ENCODE results near the gene SELENON.

Gene SELENON, protein sequence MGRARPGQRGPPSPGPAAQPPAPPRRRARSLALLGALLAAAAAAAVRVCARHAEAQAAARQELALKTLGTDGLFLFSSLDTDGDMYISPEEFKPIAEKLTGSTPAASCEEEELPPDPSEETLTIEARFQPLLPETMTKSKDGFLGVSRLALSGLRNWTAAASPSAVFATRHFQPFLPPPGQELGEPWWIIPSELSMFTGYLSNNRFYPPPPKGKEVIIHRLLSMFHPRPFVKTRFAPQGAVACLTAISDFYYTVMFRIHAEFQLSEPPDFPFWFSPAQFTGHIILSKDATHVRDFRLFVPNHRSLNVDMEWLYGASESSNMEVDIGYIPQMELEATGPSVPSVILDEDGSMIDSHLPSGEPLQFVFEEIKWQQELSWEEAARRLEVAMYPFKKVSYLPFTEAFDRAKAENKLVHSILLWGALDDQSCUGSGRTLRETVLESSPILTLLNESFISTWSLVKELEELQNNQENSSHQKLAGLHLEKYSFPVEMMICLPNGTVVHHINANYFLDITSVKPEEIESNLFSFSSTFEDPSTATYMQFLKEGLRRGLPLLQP

DNA sequence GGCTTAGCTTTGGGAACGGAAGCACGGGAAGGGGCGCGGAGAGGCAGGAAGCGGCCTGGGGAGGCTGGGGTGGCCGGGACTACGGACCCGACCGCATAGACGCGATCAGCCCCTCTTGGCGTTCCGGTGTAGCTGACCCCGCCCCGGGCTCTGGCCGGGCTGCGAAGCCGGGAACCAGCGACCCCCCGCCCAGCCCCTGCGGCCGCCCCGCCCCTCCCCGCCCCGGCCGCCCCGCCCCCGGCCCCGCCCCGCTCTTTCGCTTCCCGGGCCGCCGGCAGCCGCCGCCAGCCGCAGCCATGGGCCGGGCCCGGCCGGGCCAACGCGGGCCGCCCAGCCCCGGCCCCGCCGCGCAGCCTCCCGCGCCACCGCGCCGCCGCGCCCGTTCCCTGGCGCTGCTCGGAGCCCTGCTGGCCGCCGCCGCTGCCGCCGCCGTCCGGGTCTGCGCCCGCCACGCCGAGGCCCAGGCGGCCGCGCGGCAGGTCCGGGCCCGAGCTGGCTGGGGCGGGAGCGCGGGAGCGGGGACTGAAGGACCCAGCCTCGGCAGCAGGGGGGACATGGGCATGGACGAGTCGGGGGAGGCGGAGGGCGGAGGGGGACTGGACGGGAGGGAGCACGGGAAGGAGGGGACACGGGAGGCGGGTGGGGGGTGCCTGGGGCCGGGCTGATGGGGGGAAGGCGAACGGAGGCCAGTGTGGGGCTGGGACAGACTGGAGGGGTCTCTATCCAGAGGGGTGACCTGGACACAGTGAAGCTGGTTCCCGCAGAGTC, at the start of gene SELENON:
Gene SELENON (plus strand): TSS at position 259 of the 768 bp plus-strand sequence. CDS start 38 bp downstream, at position 297.
- no peak for DNase-seq

DNA sequence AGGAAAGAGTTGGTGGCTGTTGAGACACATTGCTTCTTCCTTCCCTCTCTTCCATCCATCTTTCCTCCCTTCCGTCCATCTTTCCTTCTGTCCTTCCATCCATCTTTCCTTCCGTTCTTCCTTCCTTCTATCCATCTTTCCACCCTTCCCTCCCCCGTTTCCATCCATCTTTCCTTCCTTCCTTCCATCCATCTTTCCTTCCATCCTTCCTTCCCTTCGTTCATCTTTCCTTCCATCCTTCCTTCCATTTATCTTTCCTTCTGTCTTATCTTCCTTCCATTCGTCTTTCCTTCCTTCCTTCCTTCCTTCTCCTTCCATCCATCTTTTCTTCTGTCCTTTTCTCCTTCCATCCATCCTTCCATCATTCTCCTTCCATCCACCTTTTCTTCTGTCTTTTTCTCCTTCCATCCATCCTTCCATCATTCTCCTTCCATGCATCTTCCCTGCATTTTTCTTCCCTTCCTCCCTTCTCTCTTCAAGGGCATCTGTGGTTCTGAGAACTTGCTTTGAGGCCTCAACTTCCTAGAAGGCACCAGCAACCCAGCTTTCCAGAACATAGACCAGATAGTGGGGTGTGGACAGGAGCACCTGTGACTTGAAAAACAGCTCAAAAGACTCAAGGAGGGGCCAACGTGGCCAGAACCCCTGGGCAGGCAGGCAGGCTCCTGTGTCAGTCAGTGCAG, 48.9 kb upstream of the SELENON start:
- DNase-seq = no peak

- no peak for DNase-seq
These were observed 45.4 kb upstream of the SELENON start for GRCh38 chr1:25754470-25755181.

DNA sequence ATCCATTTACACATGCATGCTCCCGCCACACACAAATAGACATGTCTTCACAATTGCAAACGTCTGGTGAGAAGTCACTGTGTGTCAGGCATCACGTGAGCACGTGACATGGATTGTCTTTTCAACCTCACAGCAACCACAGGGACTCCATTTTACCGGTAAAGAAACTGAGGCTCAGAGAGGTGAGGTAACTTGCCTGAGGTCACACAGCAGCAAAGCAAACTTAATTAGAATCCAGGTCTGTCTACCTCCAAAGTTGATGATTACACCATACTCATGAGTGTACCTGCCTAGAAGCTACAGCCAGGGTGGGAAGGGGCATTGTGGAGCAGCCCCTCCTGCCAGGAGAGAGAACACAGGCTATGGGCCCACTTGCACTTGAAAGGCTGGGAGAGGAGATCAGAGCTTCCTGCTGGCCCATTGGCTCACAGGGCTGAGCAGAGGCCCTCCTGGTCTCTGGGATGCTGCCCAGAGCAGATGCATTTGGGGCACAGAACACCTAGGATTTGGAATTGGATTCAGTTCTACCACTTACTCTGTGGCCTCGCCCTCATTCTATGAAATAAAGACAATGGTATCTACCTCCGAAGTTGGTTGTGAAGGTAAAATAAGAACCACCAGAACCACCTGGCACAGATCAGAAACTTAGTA, 44.4 kb upstream of the SELENON start:
- no peak for DNase-seq

- DNase-seq = no peak
These were observed 43.8 kb upstream of the SELENON start for GRCh38 chr1:25756215-25756614.

GRCh38 chr1:25757151-25757845, 42.7 kb upstream of the SELENON start:
- DNase-seq = no peak

- no peak for DNase-seq
These were observed 42.2 kb upstream of the SELENON start for GRCh38 chr1:25757846-25758185.

DNA sequence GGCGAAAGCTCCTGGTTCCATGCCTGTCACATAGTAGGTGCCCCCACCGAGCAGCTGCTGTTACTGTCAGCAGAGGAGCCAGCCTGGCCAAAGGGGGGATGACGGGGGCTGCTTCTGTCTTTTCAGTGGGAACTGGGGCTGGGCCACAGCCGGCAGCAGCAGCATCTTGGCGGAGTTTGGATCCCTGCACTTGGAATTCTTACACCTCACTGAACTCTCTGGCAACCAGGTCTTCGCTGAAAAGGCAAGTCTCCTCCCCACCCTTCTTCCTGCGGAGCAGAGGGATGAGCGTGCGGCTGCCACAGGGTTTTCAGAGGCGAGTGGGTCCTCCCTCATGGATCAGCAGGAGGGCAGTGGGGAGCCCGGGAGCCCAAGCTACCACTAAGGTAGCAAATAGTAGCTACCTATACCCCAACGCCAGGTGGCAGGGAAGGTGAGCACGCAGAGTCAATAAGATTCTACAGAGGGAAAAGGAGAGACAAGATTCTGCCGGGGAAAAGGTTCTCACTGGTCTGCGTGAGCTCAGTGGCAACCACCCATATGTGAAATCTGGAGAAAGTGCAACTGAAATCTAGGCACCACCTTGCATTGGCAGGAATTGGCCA, 41.4 kb upstream of the SELENON start:
- no peak for DNase-seq

- DNase-seq = no peak
These were observed 39.8 kb upstream of the SELENON start for GRCh38 chr1:25760122-25760719.

DNA sequence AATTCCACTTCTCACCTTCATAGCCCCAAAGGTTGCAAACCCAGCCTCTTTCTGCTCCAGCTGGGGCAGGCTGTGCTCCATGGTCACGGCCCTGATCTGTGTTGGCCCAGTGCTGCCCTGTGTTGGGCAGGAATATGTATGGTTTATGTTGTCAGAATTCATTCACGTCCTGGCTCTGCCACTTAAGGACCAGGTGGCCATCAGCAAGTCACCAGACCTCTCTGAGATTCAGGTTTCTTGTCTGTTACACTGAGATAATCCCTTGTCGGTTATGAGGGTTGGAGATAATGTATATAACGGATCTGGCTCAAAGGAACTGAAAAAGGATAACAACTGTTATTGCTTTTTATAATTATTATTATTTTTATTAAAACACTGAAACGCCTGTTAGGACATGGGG, 39.1 kb upstream of the SELENON start:
- DNase-seq = no peak

DNA sequence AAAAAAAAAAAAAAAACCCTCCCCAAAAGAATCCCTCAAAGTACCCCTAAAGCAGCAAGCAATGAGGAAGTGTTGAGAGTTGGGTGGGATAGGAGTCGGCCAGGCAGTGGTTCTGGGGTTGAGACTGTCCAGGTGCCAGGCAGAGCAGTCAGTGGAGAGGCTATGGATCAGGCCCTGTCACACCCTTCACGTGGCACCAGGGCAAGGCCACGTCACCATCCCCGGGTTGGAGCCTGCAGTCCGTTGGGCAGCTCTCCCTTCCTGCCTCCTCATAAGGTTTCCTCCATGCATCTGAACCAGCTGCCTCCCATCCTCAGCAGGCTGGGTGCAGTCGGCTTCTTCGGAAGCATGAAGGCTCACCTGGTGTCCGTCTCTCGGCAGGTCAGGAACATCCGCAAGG, 36.5 kb upstream of the SELENON start:
- DNase-seq = no peak

GRCh38 chr1:25765136-25765922, 34.7 kb upstream of the SELENON start:
- DNase-seq = no peak

DNA sequence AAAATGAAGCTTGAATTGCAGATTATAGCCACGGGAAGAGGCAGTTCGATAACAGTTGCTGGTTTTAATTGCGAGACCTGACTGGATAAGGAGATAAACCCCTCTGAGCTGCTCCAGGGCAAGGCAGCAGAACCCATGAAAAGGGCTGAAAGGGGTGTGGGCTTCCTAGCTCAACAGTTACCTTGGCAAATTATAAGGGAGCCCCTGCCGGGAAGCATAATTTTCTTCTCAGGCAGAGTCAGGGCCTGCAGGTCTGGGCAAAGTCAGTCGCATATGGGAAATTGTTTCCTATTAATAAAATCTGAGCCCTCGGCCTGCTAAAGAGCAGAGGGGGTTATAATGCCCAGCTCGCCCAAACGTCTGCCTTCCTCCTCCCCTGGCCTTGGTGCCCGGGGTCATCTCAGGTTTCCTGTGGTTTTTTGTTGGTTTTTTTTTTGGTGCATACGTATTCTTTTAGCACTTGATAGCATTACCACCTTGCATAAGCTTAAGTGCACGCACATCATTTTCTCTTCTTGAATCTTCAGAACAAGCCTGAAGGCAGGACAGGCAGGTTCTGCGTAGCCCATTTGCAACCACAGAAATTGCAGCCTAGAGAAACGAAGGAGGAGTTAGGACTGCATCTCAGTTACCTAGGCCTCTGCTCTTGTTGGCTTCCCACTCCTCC, 33.9 kb upstream of the SELENON start:
- DNase-seq = no peak

DNA sequence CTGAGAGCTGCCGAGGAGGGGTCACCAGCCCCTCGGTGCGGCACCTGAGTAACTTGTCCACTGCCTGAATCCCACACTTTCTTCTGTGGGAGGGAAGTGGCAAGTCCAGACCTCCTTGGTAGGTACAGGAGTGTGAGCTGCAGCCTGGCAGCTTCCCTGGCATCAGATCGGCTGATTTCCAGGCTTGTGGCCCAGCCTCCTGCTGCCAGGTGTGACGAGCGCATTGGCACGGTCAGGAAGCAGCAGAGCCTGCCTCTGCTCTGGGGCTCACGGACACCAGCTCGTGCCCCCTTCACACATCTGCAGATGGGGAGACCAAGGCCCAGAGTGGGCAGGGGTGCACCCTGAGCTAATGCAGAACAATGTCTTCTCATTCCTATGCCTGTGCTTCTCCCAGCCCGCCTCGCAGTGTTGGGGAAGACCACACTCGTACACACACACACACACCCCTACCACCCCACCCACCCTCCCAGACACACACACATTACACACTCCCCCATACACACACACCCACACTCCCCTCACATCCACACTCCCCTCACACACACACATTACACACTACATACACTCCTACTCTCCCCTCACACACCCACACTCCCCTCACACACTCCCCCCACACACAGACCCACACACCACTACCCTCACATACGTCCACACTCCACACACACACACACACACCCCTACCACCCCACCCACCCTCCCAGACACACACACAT, 33.1 kb upstream of the SELENON start:
- no peak for DNase-seq

DNA sequence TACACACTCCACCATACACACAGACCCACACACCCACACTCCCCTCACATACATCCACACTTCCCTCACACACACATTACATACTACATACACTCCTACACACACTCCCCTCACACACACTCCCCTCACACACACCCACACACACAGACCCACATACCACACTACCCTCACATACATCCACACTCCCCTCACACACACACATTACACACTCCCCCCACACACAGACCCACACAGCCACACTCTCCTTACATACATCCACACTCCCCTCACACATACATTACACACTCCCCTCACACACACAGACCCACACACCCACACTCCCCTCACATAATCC, 32.6 kb upstream of the SELENON start:
- DNase-seq = no peak

DNA sequence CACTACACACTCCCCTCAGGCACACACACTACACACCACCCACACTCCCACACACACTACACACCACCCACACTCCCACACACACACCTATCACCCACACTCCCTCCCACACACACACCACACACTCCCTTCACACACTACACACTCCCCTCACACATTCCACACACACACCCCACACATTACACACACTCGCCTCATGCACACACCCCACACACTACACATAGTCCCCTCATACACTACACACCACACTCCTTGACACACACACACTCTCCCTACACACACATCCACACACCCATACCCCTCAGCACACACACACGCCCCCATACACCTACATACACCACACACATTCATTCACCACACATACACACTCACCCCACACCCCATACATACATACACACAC, 31.0 kb upstream of the SELENON start:
- no peak for DNase-seq

- no peak for DNase-seq
These were observed 30.2 kb upstream of the SELENON start for GRCh38 chr1:25769625-25770383.
